Neural cell (in vitro differentiated cells): ENCODE results near the gene ODAD4. TPM values are rescaled to one million over a fixed set of nuclear protein-coding genes. Genes with fewer than 3 reads are reported as not detected.

Source experiments
- H2AFZ ChIP-seq: fragments of 200-600, 300-800 bp; sonication (generic), shearing (Covaris generic); 2 replicates; pipeline ENCODE4 v1.6.0; 2014; ENCODE audit warnings: low read depth, mild to moderate bottlenecking, antibody characterized with exemption, low read length, moderate library complexity
- H3F3A ChIP-seq: fragments of 200-600 bp; shearing (Covaris generic); 2 replicates; pipeline ENCODE4 v1.6.1; 2016; ENCODE audit warnings: mild to moderate bottlenecking, moderate library complexity, mixed read lengths, antibody characterized with exemption, low read length; ENCODE audit not compliant: insufficient read depth, poor library complexity, severe bottlenecking
- H3K27ac ChIP-seq: fragments of 200-600, 300-800 bp; sonication (generic), shearing (Covaris generic); 2 replicates; pipeline ENCODE4 v1.5.1; 2014; ENCODE audit warnings: mild to moderate bottlenecking, low read length, moderate library complexity
- H3K27me3 ChIP-seq: fragments of 300-800, 200-600 bp; sonication (generic), shearing (Covaris generic); 2 replicates; pipeline ENCODE4 v1.6.0; 2014; ENCODE audit warnings: mild to moderate bottlenecking, low read depth, low read length, moderate library complexity; ENCODE audit not compliant: insufficient read depth
- H3K36me3 ChIP-seq: fragments of 300-800, 200-600 bp; sonication (generic), shearing (Covaris generic); 2 replicates; pipeline ENCODE4 v1.5.1; 2014; ENCODE audit warnings: mild to moderate bottlenecking, antibody characterized with exemption, low read length, moderate library complexity; ENCODE audit not compliant: insufficient read depth
- H3K4me2 ChIP-seq: fragments of 300-800, 200-600 bp; sonication (generic), shearing (Covaris generic); 2 replicates; pipeline ENCODE4 v1.6.0; 2014; ENCODE audit warnings: mild to moderate bottlenecking, low read length
- H3K4me3 ChIP-seq: fragments of 300-800, 200-600 bp; sonication (generic), shearing (Covaris generic); 2 replicates; pipeline ENCODE4 v1.5.1; 2014; ENCODE audit warnings: mild to moderate bottlenecking, low read length, moderate library complexity
- H3K79me2 ChIP-seq: fragments of 200-600 bp; shearing (Covaris generic); replicated peaks from 2 replicates; pipeline ENCODE4 v1.6.0; 2014; ENCODE audit warnings: mild to moderate bottlenecking, low read length, moderate library complexity; ENCODE audit not compliant: insufficient read depth
- H3K9ac ChIP-seq: fragments of 300-800, 200-600 bp; sonication (generic), shearing (Covaris generic); 2 replicates; pipeline ENCODE4 v1.6.1; 2016; ENCODE audit warnings: mild to moderate bottlenecking, low read length, mixed read lengths
- H3K9me2 ChIP-seq: fragments of 200-600 bp; shearing (Covaris generic); 2 replicates; pipeline ENCODE4 v1.6.1; 2016; ENCODE audit warnings: mild to moderate bottlenecking, low read length, mixed read lengths; ENCODE audit not compliant: insufficient read depth
- H3K9me3 ChIP-seq: fragments of 200-600, 300-800 bp; sonication (generic), shearing (Covaris generic); 2 replicates; pipeline ENCODE4 v1.6.1; 2016; ENCODE audit warnings: mild to moderate bottlenecking, mixed run types, low read length, moderate library complexity, mixed read lengths
- H4K20me1 ChIP-seq: fragments of 200-600 bp; shearing (Covaris generic); 2 replicates; pipeline ENCODE4 v1.6.1; 2016; ENCODE audit warnings: mild to moderate bottlenecking, mixed run types; ENCODE audit not compliant: insufficient read depth
- CTCF ChIP-seq: fragments of 450-650 bp; IDR thresholded peaks from 2 replicates; pipeline ENCODE4 v1.5.1; 2014; ENCODE audit warnings: antibody characterized with exemption, mild to moderate bottlenecking, moderate library complexity; ENCODE audit not compliant: poor library complexity, severe bottlenecking
- EP300 ChIP-seq: fragments of 450-650 bp; conservative IDR thresholded peaks from 2 replicates; pipeline ENCODE4 v1.6.1; 2014; ENCODE audit warnings: antibody characterized with exemption, mild to moderate bottlenecking, moderate library complexity; ENCODE audit not compliant: poor library complexity, severe bottlenecking
- EZH2 ChIP-seq: fragments of 200-600, 300-800 bp; shearing (Covaris generic), sonication (generic); IDR thresholded peaks from 2 replicates; pipeline ENCODE4 v1.6.1; 2014; ENCODE audit warnings: antibody characterized with exemption, low read length, borderline replicate concordance, mild to moderate bottlenecking; ENCODE audit not compliant: insufficient read depth, poor library complexity, severe bottlenecking
- MXI1 ChIP-seq: fragments of 450-650 bp; conservative IDR thresholded peaks from 2 replicates; pipeline ENCODE4 v1.6.1; 2014; ENCODE audit warnings: antibody characterized with exemption, mild to moderate bottlenecking; ENCODE audit not compliant: poor library complexity, severe bottlenecking
- POLR2AphosphoS5 ChIP-seq: IDR thresholded peaks from 2 replicates; pipeline ENCODE4 v1.6.1; 2012
- RAD21 ChIP-seq: fragments of 450-650 bp; conservative IDR thresholded peaks from 2 replicates; pipeline ENCODE4 v1.6.1; 2014; ENCODE audit warnings: antibody characterized with exemption, mild to moderate bottlenecking, moderate library complexity
- SMC3 ChIP-seq: fragments of 450-650 bp; conservative IDR thresholded peaks from 2 replicates; pipeline ENCODE4 v1.6.1; 2014; ENCODE audit warnings: antibody characterized with exemption, mild to moderate bottlenecking, moderate library complexity; ENCODE audit not compliant: poor library complexity
- TAF1 ChIP-seq: IDR thresholded peaks from 2 replicates; pipeline ENCODE4 v1.6.1; 2012; ENCODE audit warnings: low read depth
- polyA plus RNA-seq: library from polyadenylated mRNA; depleted of rRNA; stranded (reverse); fragments of >200 nt; gene quantifications from 2 replicates; pipeline ENCODE4 v1.2.3, GENCODE V29; 2014
- TF ChIP-seq, protein P1 (sequence below): IDR thresholded peaks from 2 replicates; pipeline ENCODE4 v1.6.1; 2012; ENCODE audit warnings: borderline replicate concordance

The ODAD4 gene
- polyA plus RNA-seq, 1 donor from 2014 or later: 5.7 TPM

GRCh38 chr17:41985919-41986318 lies 55.5 kb downstream of the ODAD4 start:
- no peaks in the 10 kb centered on the region for H3K27me3 ChIP-seq
- TF ChIP-seq, protein P1, sequence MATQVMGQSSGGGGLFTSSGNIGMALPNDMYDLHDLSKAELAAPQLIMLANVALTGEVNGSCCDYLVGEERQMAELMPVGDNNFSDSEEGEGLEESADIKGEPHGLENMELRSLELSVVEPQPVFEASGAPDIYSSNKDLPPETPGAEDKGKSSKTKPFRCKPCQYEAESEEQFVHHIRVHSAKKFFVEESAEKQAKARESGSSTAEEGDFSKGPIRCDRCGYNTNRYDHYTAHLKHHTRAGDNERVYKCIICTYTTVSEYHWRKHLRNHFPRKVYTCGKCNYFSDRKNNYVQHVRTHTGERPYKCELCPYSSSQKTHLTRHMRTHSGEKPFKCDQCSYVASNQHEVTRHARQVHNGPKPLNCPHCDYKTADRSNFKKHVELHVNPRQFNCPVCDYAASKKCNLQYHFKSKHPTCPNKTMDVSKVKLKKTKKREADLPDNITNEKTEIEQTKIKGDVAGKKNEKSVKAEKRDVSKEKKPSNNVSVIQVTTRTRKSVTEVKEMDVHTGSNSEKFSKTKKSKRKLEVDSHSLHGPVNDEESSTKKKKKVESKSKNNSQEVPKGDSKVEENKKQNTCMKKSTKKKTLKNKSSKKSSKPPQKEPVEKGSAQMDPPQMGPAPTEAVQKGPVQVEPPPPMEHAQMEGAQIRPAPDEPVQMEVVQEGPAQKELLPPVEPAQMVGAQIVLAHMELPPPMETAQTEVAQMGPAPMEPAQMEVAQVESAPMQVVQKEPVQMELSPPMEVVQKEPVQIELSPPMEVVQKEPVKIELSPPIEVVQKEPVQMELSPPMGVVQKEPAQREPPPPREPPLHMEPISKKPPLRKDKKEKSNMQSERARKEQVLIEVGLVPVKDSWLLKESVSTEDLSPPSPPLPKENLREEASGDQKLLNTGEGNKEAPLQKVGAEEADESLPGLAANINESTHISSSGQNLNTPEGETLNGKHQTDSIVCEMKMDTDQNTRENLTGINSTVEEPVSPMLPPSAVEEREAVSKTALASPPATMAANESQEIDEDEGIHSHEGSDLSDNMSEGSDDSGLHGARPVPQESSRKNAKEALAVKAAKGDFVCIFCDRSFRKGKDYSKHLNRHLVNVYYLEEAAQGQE: no peak
- no peak for TF ChIP-seq CTCF
- TF ChIP-seq TAF1: no peak
- no peak for TF ChIP-seq POLR2AphosphoS5
- TF ChIP-seq EP300: no peak
- TF ChIP-seq SMC3: no peak
- TF ChIP-seq MXI1: no peak
- no peak for TF ChIP-seq EZH2
- TF ChIP-seq RAD21: no peak
- no peaks in the 10 kb centered on the region for H3F3A ChIP-seq
- no peaks in the 10 kb centered on the region for H3K79me2 ChIP-seq
- H4K20me1 ChIP-seq: no peaks in the 10 kb centered on the region
- peaks cover 17% of the 10 kb centered on the region for H3K36me3 ChIP-seq
- H3K9ac ChIP-seq: no peak overlapping the region
- no peak overlapping the region for H3K27ac ChIP-seq
- H3K4me2 ChIP-seq: no peak overlapping the region
- H3K9me2 ChIP-seq: no peaks in the 10 kb centered on the region
- no peak overlapping the region for H3K4me3 ChIP-seq
- no peaks in the 10 kb centered on the region for H3K9me3 ChIP-seq
- no peak overlapping the region for H2AFZ ChIP-seq

GRCh38 chr17:41986634-41987033 lies 56.2 kb downstream of the ODAD4 start:
- Histone ChIP-seq H3K27ac (no peak overlapping the region), H3K36me3 (peaks cover 17% of the 10 kb centered on the region)

DNA sequence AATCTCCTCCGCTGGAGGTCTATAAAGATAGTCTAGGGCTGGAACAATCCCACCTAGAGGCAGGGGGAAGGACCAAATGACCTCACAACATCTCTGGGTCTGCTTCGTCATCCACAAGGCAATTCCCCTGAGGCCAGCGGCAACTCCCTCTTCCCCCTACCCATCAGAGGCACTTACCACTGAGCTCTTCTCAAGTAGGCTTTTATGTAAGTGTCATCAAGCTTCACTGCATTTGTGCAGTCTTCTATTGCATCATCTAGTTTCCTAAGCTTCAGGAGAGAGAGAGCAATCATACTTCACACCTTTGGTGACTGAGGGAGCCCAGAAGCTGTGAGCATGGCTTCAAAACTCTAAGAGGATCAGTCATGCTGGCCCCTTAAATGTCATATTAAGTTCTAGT lies 57.2 kb downstream of the ODAD4 start:
- Histone ChIP-seq H3K36me3 (peaks cover 17% of the 10 kb centered on the region), H2AFZ (no peak overlapping the region), H3K4me3 (no peak overlapping the region), H3K9me2 (no peaks in the 10 kb centered on the region), H3K79me2 (no peaks in the 10 kb centered on the region), H3K27me3 (no peaks in the 10 kb centered on the region), H3K27ac (no peak overlapping the region), H3K9me3 (no peaks in the 10 kb centered on the region), H3K9ac (no peak overlapping the region), H3K4me2 (no peak overlapping the region), H4K20me1 (no peaks in the 10 kb centered on the region), H3F3A (no peaks in the 10 kb centered on the region)
- TF ChIP-seq MXI1 (no peak), POLR2AphosphoS5 (no peak), RAD21 (no peak), TAF1 (no peak), EZH2 (no peak), CTCF (no peak), SMC3 (no peak), EP300 (no peak)
- TF ChIP-seq, protein P1: no peak

More at GRCh38 chr17:41986634-41987033, 56.2 kb downstream of the ODAD4 start:
- Histone ChIP-seq H3K9ac (no peak overlapping the region), H4K20me1 (no peaks in the 10 kb centered on the region), H3K4me3 (no peak overlapping the region), H3K4me2 (no peak overlapping the region), H3K9me3 (no peaks in the 10 kb centered on the region), H3K27me3 (no peaks in the 10 kb centered on the region), H2AFZ (no peak overlapping the region), H3K79me2 (no peaks in the 10 kb centered on the region), H3K9me2 (no peaks in the 10 kb centered on the region), H3F3A (no peaks in the 10 kb centered on the region)
- no peak for TF ChIP-seq SMC3
- TF ChIP-seq POLR2AphosphoS5: no peak
- TF ChIP-seq EP300: no peak
